ENCODE measurements around the gene A2ML1.

A2ML1 gene

GRCh38 chr12:8832500-8832899 lies 10.1 kb downstream of the A2ML1 start:
- no peak for DNase-seq (ENCODE audit: low read depth)
- TF ChIP-seq, protein P1, sequence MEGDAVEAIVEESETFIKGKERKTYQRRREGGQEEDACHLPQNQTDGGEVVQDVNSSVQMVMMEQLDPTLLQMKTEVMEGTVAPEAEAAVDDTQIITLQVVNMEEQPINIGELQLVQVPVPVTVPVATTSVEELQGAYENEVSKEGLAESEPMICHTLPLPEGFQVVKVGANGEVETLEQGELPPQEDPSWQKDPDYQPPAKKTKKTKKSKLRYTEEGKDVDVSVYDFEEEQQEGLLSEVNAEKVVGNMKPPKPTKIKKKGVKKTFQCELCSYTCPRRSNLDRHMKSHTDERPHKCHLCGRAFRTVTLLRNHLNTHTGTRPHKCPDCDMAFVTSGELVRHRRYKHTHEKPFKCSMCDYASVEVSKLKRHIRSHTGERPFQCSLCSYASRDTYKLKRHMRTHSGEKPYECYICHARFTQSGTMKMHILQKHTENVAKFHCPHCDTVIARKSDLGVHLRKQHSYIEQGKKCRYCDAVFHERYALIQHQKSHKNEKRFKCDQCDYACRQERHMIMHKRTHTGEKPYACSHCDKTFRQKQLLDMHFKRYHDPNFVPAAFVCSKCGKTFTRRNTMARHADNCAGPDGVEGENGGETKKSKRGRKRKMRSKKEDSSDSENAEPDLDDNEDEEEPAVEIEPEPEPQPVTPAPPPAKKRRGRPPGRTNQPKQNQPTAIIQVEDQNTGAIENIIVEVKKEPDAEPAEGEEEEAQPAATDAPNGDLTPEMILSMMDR (conservative IDR thresholded peaks at IDR 0.05; ENCODE audit: control insufficient read depth, insufficient read depth, low read depth, low read length): no peak
- no peak overlapping the region for H3K4me3 ChIP-seq (ENCODE audit: control insufficient read depth, low read depth, low read length)

DNA sequence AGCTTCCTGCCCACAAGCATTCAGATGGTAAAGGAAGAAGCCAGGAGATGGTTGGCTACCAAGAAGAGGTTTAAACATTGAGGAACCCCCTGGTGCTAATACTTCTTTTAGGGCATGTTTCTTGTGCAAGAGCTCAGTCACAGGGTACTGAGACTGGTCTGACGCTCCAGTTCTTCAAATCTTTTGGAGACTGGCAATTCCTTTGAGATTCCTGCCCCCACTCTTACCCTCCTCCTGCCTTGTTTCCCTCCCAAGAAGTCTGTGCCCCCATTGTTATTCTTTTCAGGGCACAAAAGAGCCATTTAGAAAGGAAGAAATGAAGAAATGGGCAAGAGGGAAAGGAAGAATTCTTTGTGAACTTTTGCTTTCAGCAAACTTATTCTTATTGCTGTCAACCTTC lies 11.8 kb downstream of the A2ML1 start:
- TF ChIP-seq, protein P1 (conservative IDR thresholded peaks at IDR 0.05; ENCODE audit: control insufficient read depth, insufficient read depth, low read depth, low read length): no peak
- no peak overlapping the region for H3K4me3 ChIP-seq (ENCODE audit: control insufficient read depth, low read depth, low read length)
- no peak for DNase-seq (ENCODE audit: low read depth)

DNA sequence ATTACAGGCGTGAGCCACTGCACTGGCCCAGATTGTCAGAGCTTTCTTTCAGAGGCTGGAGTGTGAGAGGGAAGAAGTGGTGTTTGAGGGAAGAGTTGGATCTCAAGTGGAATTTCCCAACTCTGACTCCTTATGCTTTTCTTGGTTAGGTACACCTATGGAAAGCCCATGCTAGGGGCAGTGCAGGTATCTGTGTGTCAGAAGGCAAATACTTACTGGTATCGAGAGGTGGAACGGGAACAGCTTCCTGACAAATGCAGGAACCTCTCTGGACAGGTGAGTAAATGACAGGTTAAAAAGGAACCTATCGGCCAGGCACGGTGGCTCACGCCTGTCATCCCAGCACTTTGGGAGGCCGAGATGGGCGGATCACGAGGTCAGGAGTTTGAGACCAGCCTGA lies 14.9 kb downstream of the A2ML1 start:
- TF ChIP-seq, protein P1 (conservative IDR thresholded peaks at IDR 0.05; ENCODE audit: control insufficient read depth, insufficient read depth, low read depth, low read length): no peak
- DNase-seq (ENCODE audit: low read depth): no peak
- H3K4me3 ChIP-seq (ENCODE audit: control insufficient read depth, low read depth, low read length): no peak overlapping the region

DNA sequence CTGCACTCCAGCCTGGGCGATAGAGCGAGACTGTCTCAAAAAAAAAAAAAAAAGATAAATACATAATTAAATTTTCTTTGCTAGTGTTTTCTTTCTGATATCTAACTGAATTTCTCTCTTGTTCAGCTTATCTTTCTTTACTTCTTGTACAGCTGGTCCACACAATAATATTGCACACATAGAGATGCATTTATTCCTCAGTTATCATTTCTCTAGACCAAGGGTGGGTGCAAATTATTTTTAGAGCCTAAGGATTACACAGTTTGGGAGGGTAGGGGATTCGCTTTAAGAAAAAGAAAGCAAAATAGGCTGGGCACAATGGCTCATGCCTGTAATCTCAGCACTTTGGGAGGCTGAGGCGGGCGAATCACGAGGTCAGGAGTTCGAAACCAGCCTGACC lies 17.9 kb downstream of the A2ML1 start:
- H3K4me3 ChIP-seq (ENCODE audit: control insufficient read depth, low read depth, low read length): no peak overlapping the region
- no peak for DNase-seq (ENCODE audit: low read depth)
- TF ChIP-seq, protein P1 (conservative IDR thresholded peaks at IDR 0.05; ENCODE audit: control insufficient read depth, insufficient read depth, low read depth, low read length): no peak

- H3K4me3 ChIP-seq (ENCODE audit: control insufficient read depth, low read depth, low read length): no peak overlapping the region
- DNase-seq (ENCODE audit: low read depth): no peak
- TF ChIP-seq, protein P1 (conservative IDR thresholded peaks at IDR 0.05; ENCODE audit: control insufficient read depth, insufficient read depth, low read depth, low read length): no peak
These were observed 18.7 kb downstream of the A2ML1 start for GRCh38 chr12:8840938-8841633.

GRCh38 chr12:8841778-8842177 lies 19.4 kb downstream of the A2ML1 start:
- no peak for DNase-seq (ENCODE audit: low read depth)
- TF ChIP-seq, protein P1 (conservative IDR thresholded peaks at IDR 0.05; ENCODE audit: control insufficient read depth, insufficient read depth, low read depth, low read length): no peak

DNA sequence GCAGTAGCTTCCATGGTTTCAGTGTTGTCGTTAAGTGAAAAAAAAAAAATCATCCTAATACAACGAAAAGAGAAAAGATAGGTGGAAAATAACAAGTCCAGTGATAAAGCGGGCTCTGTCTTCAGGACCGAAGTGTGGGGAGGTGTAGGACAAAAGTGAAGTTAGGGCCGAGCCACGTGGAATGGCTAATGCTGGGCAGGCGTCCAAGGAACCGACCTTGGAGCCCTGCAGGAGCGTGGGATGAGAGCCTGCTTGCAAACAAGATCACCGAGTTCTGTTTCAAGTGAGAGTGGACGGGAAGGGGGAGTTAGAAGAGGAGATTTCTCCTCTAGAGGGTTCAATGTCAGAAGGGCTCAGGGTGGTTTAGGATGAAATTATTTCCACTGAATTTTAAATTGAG lies 22.2 kb downstream of the A2ML1 start:
- H3K4me3 ChIP-seq (ENCODE audit: control insufficient read depth, low read depth, low read length): no peak overlapping the region
- peak; percentile 46 for DNase-seq (ENCODE audit: low read depth)
- TF ChIP-seq, protein P1 (conservative IDR thresholded peaks at IDR 0.05; ENCODE audit: control insufficient read depth, insufficient read depth, low read depth, low read length): no peak

More at GRCh38 chr12:8841778-8842177, 19.4 kb downstream of the A2ML1 start:
- no peak overlapping the region for H3K4me3 ChIP-seq (ENCODE audit: control insufficient read depth, low read depth, low read length)
